ENCODE results near the gene CCDC90B.
"Not testable (repeated sequence)": the region's sequence is repeated elsewhere in the genome, so short reads cannot be mapped to it uniquely, and the experiment has no call there.

GRCh38 chr11:83316143-83316896 lies 30.2 kb upstream of the CCDC90B start:
- TF ChIP-seq CTCF, POLR2A (IDR thresholded peaks at IDR 0.05): not testable (repeated sequence)

Data from tibial nerve (tissue), 3 donors.